Measurements from ENCODE around the gene CALM1. TPM values are rescaled to one million over a fixed set of nuclear protein-coding genes. Genes with fewer than 3 reads are reported as not detected.

Gene CALM1
- total RNA-seq, 1 experiment from 2014 or later, result 373 TPM

- TF ChIP-seq AFF4 (CRISPR knock-in tag; IDR thresholded peaks at IDR 0.05; ENCODE audit: borderline replicate concordance) (no peak), ZNF512 (CRISPR knock-in tag; IDR thresholded peaks at IDR 0.05; ENCODE audit: borderline replicate concordance) (no peak), CREM (CRISPR knock-in tag; IDR thresholded peaks at IDR 0.05) (no peak), ZNF232 (CRISPR knock-in tag; IDR thresholded peaks at IDR 0.05) (no peak)
These were observed 29.3 kb downstream of the CALM1 start (continued) for GRCh38 chr14:90426031-90426540.

GRCh38 chr14:90426663-90427062 lies 29.8 kb downstream of the CALM1 start:
- Mint-ChIP-seq H3K4me3 (no peak overlapping the region), H3K9me3 (no peaks in the 10 kb centered on the region), H3K36me3 (no peaks in the 10 kb centered on the region), H3K4me1 (peaks cover 23% of the 10 kb centered on the region), H3K27ac (no peak overlapping the region), H3K27me3 (ENCODE audit: low read depth) (no peaks in the 10 kb centered on the region; the same call in 1 of the 2 replicates)
- no peak for ATAC-seq
- ChIA-PET POLR2A (no interaction called here), CTCF (interaction anchor here (0.5 to 0.7 kb wide), 2 partner anchors 27 to 75 kb away, joined by 4 read pairs; no protein-coding TSS in a partner anchor)
- no peak for TF ChIP-seq CREB1 (CRISPR knock-in tag; IDR thresholded peaks at IDR 0.05)
- TF ChIP-seq AR (CRISPR knock-in tag; IDR thresholded peaks at IDR 0.05), result no peak
- no peak for TF ChIP-seq KAT7 (CRISPR knock-in tag; IDR thresholded peaks at IDR 0.05; ENCODE audit: borderline replicate concordance)
- no peak for TF ChIP-seq IRF1 (CRISPR knock-in tag; IDR thresholded peaks at IDR 0.05)
- no peak for TF ChIP-seq PRDM15 (CRISPR knock-in tag; IDR thresholded peaks at IDR 0.05)
- no peak for TF ChIP-seq NR3C1 (CRISPR knock-in tag; conservative IDR thresholded peaks at IDR 0.05; ENCODE audit: low read depth)
- no peak for TF ChIP-seq E2F5 (CRISPR knock-in tag; IDR thresholded peaks at IDR 0.05)
- TF ChIP-seq ZNF281 (CRISPR knock-in tag; IDR thresholded peaks at IDR 0.05), result no peak
- no peak for TF ChIP-seq ZNF121 (CRISPR knock-in tag; IDR thresholded peaks at IDR 0.05)
- TF ChIP-seq NR2C2 (CRISPR knock-in tag; IDR thresholded peaks at IDR 0.05), result no peak
- TF ChIP-seq GABPB1 (CRISPR knock-in tag; IDR thresholded peaks at IDR 0.05), result no peak
- TF ChIP-seq HMGA2 (CRISPR knock-in tag; IDR thresholded peaks at IDR 0.05), result no peak
- no peak for TF ChIP-seq FOXJ3 (CRISPR knock-in tag; IDR thresholded peaks at IDR 0.05; ENCODE audit: borderline replicate concordance)
- no peak for TF ChIP-seq E2F4 (CRISPR knock-in tag; IDR thresholded peaks at IDR 0.05; ENCODE audit: borderline replicate concordance, low read depth)
- no peak for DNase-seq (ENCODE audit: low spot score)
